Activated CD8-positive, alpha-beta memory T cell treated with anti-CD3 and anti-CD28 coated beads for 36 hours (primary cell): ENCODE results near the gene KRTAP5-4. TPM values are rescaled to one million over a fixed set of nuclear protein-coding genes. Genes with fewer than 3 reads are reported as not detected.
"Not testable (repeated sequence)": the region's sequence is repeated elsewhere in the genome, so short reads cannot be mapped to it uniquely, and the experiment has no call there.

ENCODE experiments used
- CTCF ChIA-PET: fragments of 350-600 bp; sonication (Branson Sonifier 250); formaldehyde crosslinking; loops from one replicate; lab custom pipeline; 2021; ENCODE audit warnings: antibody characterized with exemption; lab: Charles Lee
- POLR2A ChIA-PET: fragments of 350-600 bp; sonication (Branson Sonifier 250); formaldehyde crosslinking; loops from one replicate; lab custom pipeline; 2021; ENCODE audit warnings: antibody characterized with exemption; lab: Charles Lee
- total RNA-seq, 2 experiments: library from RNA; stranded (reverse); gene quantifications; one replicate each; pipeline ENCODE4 v1.2.3, GENCODE V29; 2021

KRTAP5-4 gene
- total RNA-seq, 2 experiments from 2014 or later: not detected

DNA sequence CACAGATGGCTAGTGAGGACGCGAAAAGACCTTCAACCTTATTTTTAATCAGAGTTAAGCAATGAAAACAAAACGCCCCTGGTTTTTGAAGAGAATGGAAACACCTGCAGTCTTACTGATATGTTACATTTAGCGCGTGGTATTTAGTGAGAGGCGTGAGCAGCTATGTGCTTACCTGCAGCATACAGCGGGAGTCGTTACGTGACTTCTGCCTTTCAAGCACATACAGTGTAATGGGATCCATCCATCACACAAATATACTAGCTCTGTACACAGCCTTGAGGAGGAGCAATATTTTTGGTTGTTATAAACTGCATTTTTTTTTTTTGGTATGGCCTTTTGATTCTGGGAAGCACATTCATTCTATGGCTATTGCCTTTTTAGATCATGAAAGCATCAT is 29.3 kb downstream of the KRTAP5-4 start:
- ChIA-PET POLR2A (no interaction called here), CTCF (interaction anchor here (1.9 kb wide), 1 partner anchor 46 kb away, joined by 5 read pairs; no protein-coding TSS in a partner anchor)

DNA sequence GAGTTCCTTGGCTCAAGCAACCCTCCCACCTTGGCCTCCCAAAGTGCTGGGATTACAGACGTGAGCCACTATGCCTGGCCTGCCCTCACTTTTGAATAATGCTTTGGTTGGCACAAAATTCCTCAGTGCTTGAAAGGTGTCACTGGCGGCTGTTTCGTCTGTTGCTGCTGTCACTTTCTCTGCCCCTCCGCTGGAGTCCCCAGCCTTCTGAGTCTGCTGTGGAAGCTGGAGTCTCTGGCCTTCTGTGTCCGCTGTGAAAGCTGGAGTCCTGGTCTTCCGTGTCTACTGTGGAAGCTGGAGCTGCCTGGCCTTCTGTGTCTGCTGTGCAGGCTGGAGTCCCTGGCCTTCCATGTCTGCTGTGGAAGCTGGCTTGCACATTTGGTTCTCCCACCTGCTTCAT is 31.9 kb downstream of the KRTAP5-4 start:
- ChIA-PET POLR2A (no interaction called here), CTCF (interaction anchor here (1.4 to 4.0 kb wide), 3 partner anchors 10 to 43 kb away, joined by 3 to 18 read pairs (median 4); no protein-coding TSS in a partner anchor)

GRCh38 chr11:1589191-1589963 is 32.6 kb downstream of the KRTAP5-4 start:
- POLR2A ChIA-PET: not testable (repeated sequence)
- CTCF ChIA-PET: interaction anchor here (1.4 to 4.0 kb wide), 3 partner anchors 11 to 42 kb away, joined by 3 to 18 read pairs (median 4); no protein-coding TSS in a partner anchor

GRCh38 chr11:1586699-1587098 is 35.2 kb downstream of the KRTAP5-4 start:
- ChIA-PET CTCF (interaction anchor here (1.0 kb wide), 1 partner anchor 12 kb away, joined by 4 read pairs; no protein-coding TSS in a partner anchor), POLR2A (no interaction called here)

- POLR2A ChIA-PET, CTCF ChIA-PET: not testable (repeated sequence)
Observed at GRCh38 chr11:1584661-1585370, 37.1 kb downstream of the KRTAP5-4 start, which contains the start of gene KRTAP5-1. TSS of gene KRTAP5-1 (minus strand) at chr11:1585283. CDS start at chr11:1585249, 34 bp downstream.

DNA sequence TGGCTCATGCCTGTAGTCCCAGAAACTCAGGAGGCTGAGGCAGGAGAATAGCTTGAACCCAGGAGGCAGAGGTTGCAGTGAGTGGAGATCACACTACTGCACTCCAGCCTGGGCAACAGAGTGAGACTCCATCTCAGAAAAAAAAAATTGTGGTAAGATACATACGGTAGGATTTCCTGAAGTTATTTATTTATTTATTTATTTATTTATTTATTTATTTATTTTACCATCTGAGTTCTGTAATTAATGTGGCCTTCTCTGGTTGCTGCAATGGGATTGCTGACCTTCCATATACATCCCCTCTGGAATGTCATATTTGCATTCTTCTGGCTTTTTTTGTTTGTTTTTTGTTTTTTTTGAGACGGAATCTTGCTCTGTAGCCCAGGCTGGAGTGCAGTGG is 39.0 kb downstream of the KRTAP5-4 start:
- CTCF ChIA-PET: interaction anchor here (0.6 to 1.2 kb wide), 2 partner anchors 9 to 36 kb away, joined by 4 to 5 read pairs; no protein-coding TSS in a partner anchor
- POLR2A ChIA-PET: not testable (repeated sequence)

- POLR2A ChIA-PET: no interaction called here
- CTCF ChIA-PET: interaction anchor here (1.2 kb wide), 1 partner anchor 35 kb away, joined by 5 read pairs; no protein-coding TSS in a partner anchor
Observed at GRCh38 chr11:1581976-1582375, 40.0 kb downstream of the KRTAP5-4 start.

- ChIA-PET POLR2A (no interaction called here), CTCF (interaction anchor here (8.3 kb wide), 1 partner anchor 29 kb away, joined by 79 read pairs; no protein-coding TSS in a partner anchor)
Observed at GRCh38 chr11:1576825-1577224, 45.1 kb downstream of the KRTAP5-4 start.

GRCh38 chr11:1575756-1576155 is 46.2 kb downstream of the KRTAP5-4 start:
- CTCF ChIA-PET: interaction anchor here (0.7 to 8.3 kb wide), 3 partner anchors 28 to 255 kb away, joined by 3 to 79 read pairs (median 12); no protein-coding TSS in a partner anchor

DNA sequence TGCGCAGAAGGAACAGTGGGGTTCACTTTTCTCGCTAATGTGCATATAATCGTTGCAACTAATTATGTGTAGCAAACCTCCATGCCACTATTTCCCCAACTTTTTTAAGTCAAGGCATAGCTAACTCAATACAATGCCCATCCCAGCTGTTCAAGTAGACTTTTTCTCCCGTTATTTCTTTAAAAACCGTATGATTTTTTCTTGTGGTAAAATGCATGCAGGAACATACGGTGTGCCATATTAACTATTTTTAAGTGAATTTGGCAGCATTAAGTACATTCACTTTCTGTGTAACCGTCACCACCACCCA is 47.0 kb downstream of the KRTAP5-4 start:
- CTCF ChIA-PET: interaction anchor here (0.6 to 8.3 kb wide), 20 partner anchors 10 to 374 kb away, joined by 3 to 79 read pairs (median 4); partner anchors contain the start of gene KRTAP5-4
- POLR2A ChIA-PET: interaction anchor here (0.7 kb wide), 1 partner anchor 20 kb away, joined by 4 read pairs; no protein-coding TSS in a partner anchor

More at GRCh38 chr11:1575756-1576155, 46.2 kb downstream of the KRTAP5-4 start:
- POLR2A ChIA-PET: not testable (repeated sequence)

DNA sequence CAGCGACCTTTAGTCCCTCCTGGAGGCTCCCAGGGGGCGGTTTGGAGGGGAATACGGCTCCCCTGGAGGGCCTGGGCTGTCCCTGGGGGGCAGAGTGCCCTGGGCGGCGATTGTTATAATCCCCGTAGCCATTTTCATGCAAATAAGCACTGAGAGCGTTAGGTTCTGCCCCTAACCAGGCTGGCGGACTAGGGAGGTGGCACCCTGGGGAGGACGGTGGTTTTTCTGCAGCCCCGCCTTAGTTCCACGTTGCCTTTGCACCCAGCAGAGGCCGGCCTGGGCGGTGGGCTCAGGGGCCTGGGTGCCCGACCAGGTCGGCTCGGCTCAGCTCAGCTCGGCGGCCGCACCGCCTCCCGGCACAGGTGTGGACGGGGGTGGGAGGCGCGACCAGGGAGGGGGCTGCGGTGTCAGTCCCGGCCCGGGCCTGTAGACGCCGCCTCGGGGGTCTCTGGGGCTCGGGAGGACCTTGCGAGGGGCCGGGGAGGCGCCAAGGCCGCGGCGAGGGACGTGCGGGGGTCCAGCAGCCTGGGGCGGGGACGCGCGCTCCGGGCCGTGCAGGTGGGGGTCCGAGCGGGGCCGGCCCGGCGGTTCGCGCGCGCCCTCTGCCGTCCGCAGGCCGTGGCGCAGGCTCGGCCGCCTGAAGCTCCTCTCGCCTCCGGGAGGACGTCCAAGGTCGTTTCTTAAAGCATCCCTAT is 47.6 kb downstream of the KRTAP5-4 start:
- CTCF ChIA-PET: interaction anchor here (0.6 to 8.3 kb wide), 23 partner anchors 9 to 374 kb away, joined by 3 to 79 read pairs (median 3); partner anchors contain the start of gene KRTAP5-4
- POLR2A ChIA-PET: interaction anchor here (0.7 to 1.6 kb wide), 2 partner anchors 20 to 28 kb away, joined by 4 to 5 read pairs; no protein-coding TSS in a partner anchor

DNA sequence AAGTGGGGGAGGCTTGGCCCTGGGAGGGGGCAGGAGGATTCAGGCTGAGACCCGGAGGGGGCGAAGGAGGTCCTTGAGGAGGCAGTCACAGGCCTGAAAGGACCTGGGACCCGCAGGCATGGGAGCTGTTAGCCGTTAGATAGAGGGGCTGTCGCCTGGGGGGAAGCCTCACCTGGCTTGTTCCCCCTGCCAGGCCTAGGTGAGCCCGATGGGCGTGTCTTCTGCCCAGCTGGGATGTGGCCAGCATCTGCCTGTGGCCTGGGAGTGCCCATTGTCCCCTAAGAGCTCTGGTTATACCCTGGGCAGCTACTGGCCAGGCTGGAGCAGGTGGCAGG is 48.1 kb downstream of the KRTAP5-4 start:
- ChIA-PET POLR2A (interaction anchor here (1.1 to 1.6 kb wide), 2 partner anchors 27 to 29 kb away, joined by 3 to 5 read pairs; no protein-coding TSS in a partner anchor), CTCF (interaction anchor here (0.6 to 8.3 kb wide), 14 partner anchors 9 to 371 kb away, joined by 3 to 79 read pairs (median 4); no protein-coding TSS in a partner anchor)

DNA sequence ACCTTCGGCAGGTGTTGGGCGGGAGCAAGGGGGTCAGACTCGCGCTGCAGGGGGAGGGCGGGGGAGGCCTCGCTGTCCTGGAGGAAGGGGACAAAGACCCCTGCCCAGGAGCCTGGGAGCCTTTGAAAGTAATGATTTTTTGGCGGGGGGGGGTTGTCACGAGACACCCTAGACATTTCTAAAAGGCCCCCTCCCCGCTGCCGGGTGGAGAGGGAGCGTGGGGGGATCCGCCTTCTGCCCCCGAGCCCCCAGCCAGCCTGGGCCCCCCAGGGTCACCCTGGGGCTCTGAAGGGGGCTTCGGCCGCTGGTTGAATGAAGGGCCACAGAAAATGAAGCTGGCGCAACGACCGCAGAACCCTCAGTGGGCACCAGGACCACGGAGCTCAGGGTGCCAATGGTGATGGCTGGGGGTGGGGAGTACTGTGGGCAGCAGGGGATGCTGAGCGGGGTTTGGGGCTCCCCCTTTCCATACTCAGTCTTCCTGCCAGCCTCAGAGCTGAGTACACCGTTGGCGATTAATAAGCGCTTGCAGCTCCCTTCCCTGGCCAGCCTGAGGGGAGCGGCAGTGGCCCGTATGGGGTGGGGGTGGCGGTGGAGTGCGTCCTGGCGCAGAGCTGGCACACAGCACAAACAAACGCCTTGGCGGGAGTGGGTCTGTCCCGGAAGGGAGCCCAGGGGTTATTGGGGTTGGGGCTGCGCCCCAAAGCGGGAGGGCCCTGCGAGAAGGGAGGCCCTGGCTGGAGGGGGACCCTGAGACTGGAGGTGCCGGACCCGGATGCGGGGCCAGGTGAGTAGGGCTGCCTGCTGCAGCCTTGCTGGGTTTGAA is 48.6 kb downstream of the KRTAP5-4 start:
- ChIA-PET POLR2A (interaction anchor here (1.1 to 1.6 kb wide), 2 partner anchors 27 to 29 kb away, joined by 3 to 5 read pairs; no protein-coding TSS in a partner anchor), CTCF (interaction anchor here (0.6 to 8.3 kb wide), 11 partner anchors 8 to 371 kb away, joined by 3 to 79 read pairs (median 6); no protein-coding TSS in a partner anchor)

GRCh38 chr11:1572197-1573076 is 49.5 kb downstream of the KRTAP5-4 start, which contains the start of gene DUSP8:
TSS of gene DUSP8 (minus strand) at chr11:1572271. CDS start at chr11:1565826, 6,445 bp downstream.
- POLR2A ChIA-PET: interaction anchor here (1.0 to 1.6 kb wide), 2 partner anchors 25 to 26 kb away, joined by 3 to 5 read pairs; no protein-coding TSS in a partner anchor
- CTCF ChIA-PET: interaction anchor here (1.1 to 8.3 kb wide), 2 partner anchors 18 to 24 kb away, joined by 3 to 79 read pairs; no protein-coding TSS in a partner anchor

GRCh38 chr11:1571760-1572196 is 50.2 kb downstream of the KRTAP5-4 start:
- ChIA-PET POLR2A (interaction anchor here (1.0 kb wide), 1 partner anchor 24 kb away, joined by 3 read pairs; no protein-coding TSS in a partner anchor), CTCF (interaction anchor here (8.3 kb wide), 1 partner anchor 24 kb away, joined by 79 read pairs; no protein-coding TSS in a partner anchor)
